Osteocyte (in vitro differentiated cells): ENCODE measurements around the gene ICA1. TPM values are rescaled to one million over a fixed set of nuclear protein-coding genes. Genes with fewer than 3 reads are reported as not detected.
"Not testable (repeated sequence)": the region's sequence is repeated elsewhere in the genome, so short reads cannot be mapped to it uniquely, and the experiment has no call there.

Experiments used
- DNase-seq: peaks from one replicate; pipeline ENCODE4 v3.0.0; 2021; ENCODE audit warnings: mixed read lengths; ENCODE audit not compliant: unreplicated experiment; ENCODE audit errors: extremely low spot score
- H3K27ac Mint-ChIP-seq: one replicate; pipeline ENCODE4 v1.8.0; 2021; ENCODE audit warnings: mild to moderate bottlenecking, mixed read lengths; ENCODE audit not compliant: unreplicated experiment
- H3K27me3 Mint-ChIP-seq: one replicate; pipeline ENCODE4 v1.8.0; 2021; ENCODE audit warnings: mixed read lengths; ENCODE audit not compliant: unreplicated experiment
- H3K36me3 Mint-ChIP-seq: one replicate; pipeline ENCODE4 v1.8.0; 2021; ENCODE audit warnings: mixed read lengths; ENCODE audit not compliant: unreplicated experiment
- H3K4me1 Mint-ChIP-seq: one replicate; pipeline ENCODE4 v1.8.0; 2021; ENCODE audit warnings: mixed read lengths; ENCODE audit not compliant: unreplicated experiment
- H3K4me3 Mint-ChIP-seq: one replicate; pipeline ENCODE4 v1.8.0; 2021; ENCODE audit warnings: mild to moderate bottlenecking, moderate library complexity, mixed read lengths; ENCODE audit not compliant: unreplicated experiment
- H3K9me3 Mint-ChIP-seq: one replicate; pipeline ENCODE4 v1.8.0; 2021; ENCODE audit warnings: mixed read lengths; ENCODE audit not compliant: unreplicated experiment
- CTCF ChIP-seq: fragments of 200-600 bp; sonication (generic); IDR thresholded peaks from 2 replicates; pipeline ENCODE4 v1.5.0; 2021; ENCODE audit warnings: antibody characterized with exemption, mild to moderate bottlenecking, moderate library complexity
- total RNA-seq: library from RNA; stranded (reverse); gene quantifications from 2 replicates; pipeline ENCODE4 v1.2.1, GENCODE V29; 2021

Gene ICA1
- total RNA-seq, 1 donor from 2014 or later, result 2.2 TPM

GRCh38 chr7:8070451-8071180 lies 191.4 kb downstream of the ICA1 start:
- no peak overlapping the region for H3K4me3 Mint-ChIP-seq
- peaks cover 13% of the 10 kb centered on the region for H3K36me3 Mint-ChIP-seq
- peaks cover 14% of the 10 kb centered on the region for H3K4me1 Mint-ChIP-seq
- H3K27ac Mint-ChIP-seq, result no peak overlapping the region
- H3K9me3 Mint-ChIP-seq, result peaks cover 6% of the 10 kb centered on the region
- no peak for DNase-seq
- no peaks in the 10 kb centered on the region for H3K27me3 Mint-ChIP-seq
- no peak for TF ChIP-seq CTCF

GRCh38 chr7:8068892-8069686 lies 192.9 kb downstream of the ICA1 start:
- Mint-ChIP-seq H3K4me3 (no peak overlapping the region), H3K4me1 (peaks cover 30% of the 10 kb centered on the region), H3K36me3 (peaks cover 13% of the 10 kb centered on the region), H3K27ac (no peak overlapping the region), H3K27me3 (no peaks in the 10 kb centered on the region), H3K9me3 (peaks cover 9% of the 10 kb centered on the region)
- no peak for DNase-seq
- TF ChIP-seq CTCF, result no peak

- no peak for TF ChIP-seq CTCF
- Mint-ChIP-seq H3K27me3 (no peaks in the 10 kb centered on the region), H3K9me3 (peaks cover 15% of the 10 kb centered on the region), H3K4me1 (peaks cover 33% of the 10 kb centered on the region), H3K27ac (peak overlapping the region; percentile 92), H3K36me3 (peaks cover 5% of the 10 kb centered on the region), H3K4me3 (peak overlapping the region; percentile 38)
- DNase-seq, result no peak
Measured at GRCh38 chr7:8065356-8065813, 196.6 kb downstream of the ICA1 start.

- H3K27me3 Mint-ChIP-seq, result no peaks in the 10 kb centered on the region
- H3K4me1 Mint-ChIP-seq, result peaks cover 33% of the 10 kb centered on the region
- peak overlapping the region; percentile 38 for H3K4me3 Mint-ChIP-seq
- no peak for TF ChIP-seq CTCF
- H3K27ac Mint-ChIP-seq, result peak overlapping the region; percentile 92
- peaks cover 5% of the 10 kb centered on the region for H3K36me3 Mint-ChIP-seq
- H3K9me3 Mint-ChIP-seq, result peaks cover 15% of the 10 kb centered on the region
- no peak for DNase-seq
Measured at GRCh38 chr7:8064828-8065227, 197.1 kb downstream of the ICA1 start.

- H3K27me3 Mint-ChIP-seq, result no peaks in the 10 kb centered on the region
- H3K4me3 Mint-ChIP-seq, result no peak overlapping the region
Measured at GRCh38 chr7:8063706-8064297, 198.2 kb downstream of the ICA1 start.

GRCh38 chr7:8063300-8063699 lies 198.7 kb downstream of the ICA1 start:
- H3K9me3 Mint-ChIP-seq, result peaks cover 15% of the 10 kb centered on the region
- H3K27ac Mint-ChIP-seq, H3K27me3 Mint-ChIP-seq, H3K36me3 Mint-ChIP-seq, H3K4me3 Mint-ChIP-seq, DNase-seq: not testable (repeated sequence)
- peaks cover 33% of the 10 kb centered on the region for H3K4me1 Mint-ChIP-seq

More at GRCh38 chr7:8063706-8064297, 198.2 kb downstream of the ICA1 start:
- TF ChIP-seq CTCF, result no peak
- Mint-ChIP-seq H3K27ac (peak overlapping the region; percentile 92), H3K36me3 (peaks cover 5% of the 10 kb centered on the region), H3K9me3 (peaks cover 15% of the 10 kb centered on the region), H3K4me1 (peaks cover 33% of the 10 kb centered on the region)
- DNase-seq, result no peak
